NCI-H2196 treated with DMSO at 0.1 percent for 48 hours (cell line): ENCODE results near the gene ACR.
"Not testable (repeated sequence)": the region's sequence is repeated elsewhere in the genome, so short reads cannot be mapped to it uniquely, and the experiment has no call there.

ENCODE experiments used
- DNase-seq: peaks from one replicate; lab custom pipeline; 2025; ENCODE audit not compliant: unreplicated experiment; lab: John Stamatoyannopoulos, UW

Gene ACR

GRCh38 chr22:50764288-50764687, 26.3 kb downstream of the ACR start:
- not testable (repeated sequence) for DNase-seq

DNA sequence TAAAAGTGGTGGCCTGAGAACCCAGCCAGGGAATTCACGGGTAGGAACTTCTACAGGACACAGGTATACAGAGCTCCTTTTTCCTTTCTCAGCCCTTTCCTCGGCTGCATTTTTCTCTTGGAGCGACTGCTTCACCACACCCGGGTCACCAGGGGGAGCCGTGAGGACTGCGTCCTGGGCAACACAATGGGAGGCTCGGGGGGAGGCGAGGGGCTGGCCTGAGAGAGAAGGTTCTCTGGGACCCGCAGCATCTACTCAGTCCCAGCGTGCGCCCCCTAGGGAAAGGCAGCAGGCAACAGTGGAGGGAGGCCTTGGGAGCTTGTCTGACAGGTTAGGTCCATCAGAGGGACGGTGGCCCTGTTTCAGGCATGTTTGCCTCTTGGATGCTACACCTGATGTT, 37.1 kb downstream of the ACR start:
- not testable (repeated sequence) for DNase-seq

DNA sequence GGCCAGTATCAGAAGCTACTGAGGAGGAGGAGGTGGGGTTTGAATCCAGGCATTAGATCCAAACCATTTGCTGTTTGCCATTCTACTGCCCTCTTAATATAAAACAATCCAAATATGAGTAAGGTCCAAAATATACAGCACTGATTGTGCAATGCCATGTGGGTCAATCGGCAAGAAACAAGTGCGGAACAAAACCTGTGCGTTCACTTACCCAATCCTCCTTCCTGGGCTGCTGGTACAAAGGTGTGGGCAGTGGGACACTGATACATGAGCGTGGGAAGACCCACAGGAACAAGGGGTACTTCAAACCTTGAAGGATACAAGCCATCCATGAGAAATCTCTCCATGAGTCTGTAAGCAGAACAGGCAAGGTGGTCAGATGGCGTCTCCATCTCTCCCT, 39.6 kb downstream of the ACR start:
- not testable (repeated sequence) for DNase-seq

DNA sequence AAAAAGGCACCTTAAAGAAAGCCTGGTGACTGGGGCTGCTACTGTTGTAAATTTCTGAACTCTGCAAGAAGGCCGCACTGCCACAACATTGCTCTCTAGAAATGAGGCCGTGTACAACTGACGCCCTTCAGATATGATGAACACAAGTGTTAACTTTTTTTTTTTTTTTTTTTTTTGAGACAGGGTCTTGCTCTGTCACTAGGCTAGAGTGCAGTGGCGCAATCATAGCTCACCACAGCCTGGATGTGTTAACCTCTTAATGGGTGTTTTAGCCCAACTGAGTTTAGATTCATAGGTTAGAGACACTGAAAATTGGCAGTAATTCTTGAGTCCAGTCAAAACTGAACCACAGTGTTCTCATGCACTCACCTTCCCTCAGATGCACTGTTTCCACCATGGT, 42.2 kb downstream of the ACR start:
- DNase-seq, result not testable (repeated sequence)

DNA sequence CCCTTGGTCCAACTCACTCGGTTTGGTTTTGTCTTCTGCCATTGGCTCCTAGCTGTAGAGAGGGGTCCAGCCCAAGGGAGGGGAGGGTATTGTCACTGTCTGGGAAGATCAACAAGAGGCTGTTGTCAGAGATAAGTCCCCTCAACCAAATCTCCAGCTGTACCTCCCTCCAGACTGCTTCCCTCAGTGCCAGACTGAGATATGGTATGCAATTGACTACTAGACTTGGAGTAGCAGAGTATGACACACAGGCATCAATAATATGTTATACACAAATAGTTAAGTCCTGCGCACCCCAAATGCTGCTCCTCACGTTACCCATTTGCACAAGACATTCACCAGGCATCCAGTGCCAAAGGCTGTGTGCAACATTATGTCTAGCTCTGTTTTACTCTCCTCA, 44.2 kb downstream of the ACR start:
- DNase-seq, result not testable (repeated sequence)

DNA sequence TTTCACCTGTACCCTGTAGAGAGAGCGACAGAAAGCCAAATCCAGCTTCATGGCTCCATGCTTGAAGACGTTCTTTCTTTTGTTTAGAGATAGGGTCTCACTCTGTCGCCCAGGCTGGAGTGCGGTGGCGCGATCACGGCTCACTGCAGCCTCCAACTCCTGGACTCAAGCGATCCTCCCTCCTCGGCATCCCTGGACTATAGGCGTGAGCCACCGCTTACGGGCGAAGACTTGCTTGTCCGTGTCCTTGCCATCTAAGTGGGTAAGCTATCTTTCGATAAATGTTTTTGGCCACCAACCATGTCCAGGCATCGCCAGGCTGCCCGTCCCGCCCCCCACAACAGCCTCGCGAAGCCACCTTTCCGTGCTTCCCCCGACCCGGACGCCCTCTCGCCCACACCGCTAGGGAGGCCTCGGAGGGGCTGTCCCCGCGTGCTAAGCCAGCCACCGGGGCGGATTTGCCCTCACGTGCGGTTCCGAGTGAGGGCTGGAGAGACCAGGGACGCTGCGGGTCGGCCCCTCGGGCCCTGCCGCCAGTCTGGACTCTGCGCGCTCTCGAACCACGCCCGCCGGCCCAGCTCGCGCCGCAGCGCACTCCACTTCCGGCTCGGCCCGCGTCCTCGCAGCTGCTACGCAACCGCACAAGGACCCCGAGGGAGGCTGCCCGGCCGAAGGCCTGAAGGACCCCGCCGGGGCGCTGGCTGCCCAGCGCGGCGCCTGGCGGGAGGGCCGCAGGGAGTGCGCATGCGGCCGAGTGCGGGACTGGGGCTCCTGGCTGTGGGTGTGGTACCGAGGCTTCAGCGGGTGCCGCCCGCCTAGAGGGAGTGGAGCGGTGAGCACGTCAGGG, 45.3 kb downstream of the ACR start, which contains the start of gene RABL2B:
Gene RABL2B, minus strand, starts transcription at position 604 of the 847 bp plus-strand sequence. CDS start 1,342 bp downstream, outside the sequence.
- DNase-seq, result peak; percentile 50

DNA sequence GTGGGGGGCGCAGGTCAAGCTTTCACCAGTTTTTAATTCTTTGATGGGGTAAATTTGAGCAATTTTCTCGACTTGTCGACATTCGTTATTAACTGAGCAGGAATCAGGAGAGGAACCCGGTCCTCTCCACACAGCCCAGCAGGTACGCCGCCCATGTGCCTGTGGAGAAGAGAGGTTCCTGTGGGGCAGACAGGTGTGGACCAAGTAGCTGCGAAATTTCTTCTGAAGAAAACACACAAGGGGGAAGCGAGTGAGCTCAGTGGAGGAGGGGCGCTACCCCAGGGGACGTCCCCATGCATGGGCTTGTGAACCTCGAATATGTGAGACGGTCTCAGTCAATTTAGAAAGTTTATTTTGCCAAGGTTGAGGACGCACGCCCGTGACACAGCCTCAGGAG, 45.9 kb downstream of the ACR start:
- not testable (repeated sequence) for DNase-seq

DNA sequence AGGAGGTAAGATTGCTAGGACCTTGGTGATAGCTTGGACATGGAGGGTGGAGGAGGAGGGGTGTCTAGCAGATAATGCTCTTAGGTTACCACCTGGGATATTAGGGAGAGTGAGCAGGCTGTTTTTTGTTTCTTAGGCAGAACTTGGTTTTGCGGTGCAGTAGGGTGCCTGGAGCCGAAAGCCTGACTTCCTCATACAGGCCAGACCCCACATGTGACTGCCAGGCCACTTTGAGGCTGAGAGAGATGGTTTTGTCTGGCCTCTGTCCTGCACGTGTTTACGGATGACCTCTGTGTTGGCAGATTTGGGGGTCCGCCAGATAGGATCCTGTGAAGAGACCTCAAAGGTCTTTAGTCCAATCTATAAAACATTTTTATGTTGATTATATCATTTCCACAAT, 47.3 kb downstream of the ACR start:
- not testable (repeated sequence) for DNase-seq

GRCh38 chr22:50786936-50787335, 48.9 kb downstream of the ACR start:
- not testable (repeated sequence) for DNase-seq
